Stimulated activated CD4-positive, alpha-beta T cell treated with anti-CD3 and anti-CD28 coated beads, Interleukin-1b, Interleukin-23, amount 100 ng/mL, for 24 hours (primary cell): ENCODE data around the gene CLSTN2.

Experiments
- DNase-seq, 4 experiments: peaks; one replicate each; pipeline ENCODE4 v3.0.0-alpha.2; 2020; ENCODE audit warnings: low read depth in 4 of 4, low spot score in 1 of 4

The CLSTN2 gene

DNA sequence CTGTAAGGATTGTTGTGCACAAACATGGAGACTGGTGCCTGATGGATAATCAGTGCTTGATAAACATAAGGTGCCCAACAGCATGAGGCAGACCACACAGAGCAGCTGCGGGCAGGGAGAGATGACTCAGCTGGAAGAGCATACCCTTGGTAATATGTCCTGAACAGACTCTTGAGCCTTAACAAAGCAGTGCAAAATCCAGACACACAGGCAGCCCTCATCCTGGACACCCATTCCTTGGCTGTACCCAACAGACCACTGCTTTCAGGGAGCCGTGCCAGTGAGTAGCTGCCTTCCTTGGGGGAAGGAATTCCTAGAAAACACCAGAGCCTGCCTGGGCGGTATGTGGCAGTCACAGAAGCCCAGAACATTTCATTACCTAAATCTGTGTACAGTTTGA, 156.2 kb downstream of the CLSTN2 start:
- no peak for DNase-seq

DNA sequence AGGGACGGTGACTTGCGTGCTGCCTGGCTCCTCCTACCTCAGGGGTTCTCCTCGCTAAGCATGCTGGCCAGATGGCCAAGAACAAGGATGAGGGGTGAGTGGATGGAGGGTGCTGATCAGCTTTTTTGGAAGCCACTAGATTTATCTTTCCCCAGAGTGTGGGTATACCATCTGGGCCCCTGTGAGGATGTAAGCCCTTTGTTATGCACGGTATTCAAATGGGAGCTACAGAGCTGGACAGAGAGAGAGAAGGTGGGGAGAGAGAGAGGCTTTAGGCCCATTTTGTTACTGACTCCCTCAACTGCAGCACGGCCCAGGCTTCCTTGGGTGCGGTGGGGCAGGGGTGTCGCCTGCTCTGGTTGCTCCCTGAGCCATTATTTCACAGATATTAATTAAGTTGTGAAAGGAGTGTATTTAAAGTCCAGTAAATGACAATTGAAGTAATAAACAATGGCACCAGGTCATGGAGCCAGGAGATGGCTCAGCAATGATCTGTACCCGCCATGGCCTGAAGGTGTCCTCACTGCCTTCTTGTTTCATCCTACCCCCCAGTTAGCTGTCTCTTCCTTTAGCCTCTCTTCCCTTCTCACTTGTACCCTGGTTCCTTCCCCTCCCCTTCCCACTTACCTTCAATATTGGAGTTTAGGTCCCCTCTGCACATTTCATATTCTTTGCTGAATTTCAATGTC, 158.0 kb downstream of the CLSTN2 start:
- DNase-seq = no peak

DNA sequence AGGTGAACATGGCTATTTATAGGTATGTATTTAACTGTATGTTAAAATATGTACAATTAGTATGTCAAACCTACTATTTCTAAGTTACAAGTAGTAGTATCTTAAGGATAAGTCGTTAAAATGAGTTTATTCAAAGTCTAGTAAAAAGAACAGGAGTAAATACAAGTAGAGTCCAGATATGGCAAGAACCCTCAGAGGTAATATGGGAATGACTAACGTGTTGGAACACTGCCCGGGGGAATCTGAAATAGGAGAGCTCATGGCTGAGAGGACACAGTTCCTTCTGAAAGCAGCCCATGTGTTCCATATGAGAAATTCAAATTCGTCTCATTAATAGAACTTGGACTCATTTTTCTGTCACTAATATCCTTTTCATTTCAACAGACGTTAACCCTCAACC, 158.8 kb downstream of the CLSTN2 start:
- no peak for DNase-seq

GRCh38 chr3:140094487-140094886, 159.5 kb downstream of the CLSTN2 start:
- no peak for DNase-seq

DNA sequence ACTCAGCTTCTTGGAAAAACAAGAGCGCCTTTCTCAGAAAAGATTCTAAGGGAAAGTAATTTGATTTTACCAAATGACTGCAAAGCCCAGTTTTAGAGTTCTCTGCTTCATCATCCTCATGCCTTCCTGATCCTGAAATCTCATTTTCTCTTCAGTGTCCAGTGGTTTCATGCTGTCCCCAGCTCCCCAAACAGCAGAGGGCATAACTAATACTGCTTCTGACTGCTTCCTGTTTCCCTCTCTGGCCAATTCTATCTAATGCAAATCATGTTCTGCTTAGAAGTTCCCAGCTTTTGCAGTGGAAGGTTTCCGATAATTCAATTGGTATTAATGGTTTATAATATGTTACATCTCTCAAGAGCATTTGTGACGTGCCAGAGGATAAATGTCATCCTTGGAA, 161.1 kb downstream of the CLSTN2 start:
- DNase-seq = no peak

DNA sequence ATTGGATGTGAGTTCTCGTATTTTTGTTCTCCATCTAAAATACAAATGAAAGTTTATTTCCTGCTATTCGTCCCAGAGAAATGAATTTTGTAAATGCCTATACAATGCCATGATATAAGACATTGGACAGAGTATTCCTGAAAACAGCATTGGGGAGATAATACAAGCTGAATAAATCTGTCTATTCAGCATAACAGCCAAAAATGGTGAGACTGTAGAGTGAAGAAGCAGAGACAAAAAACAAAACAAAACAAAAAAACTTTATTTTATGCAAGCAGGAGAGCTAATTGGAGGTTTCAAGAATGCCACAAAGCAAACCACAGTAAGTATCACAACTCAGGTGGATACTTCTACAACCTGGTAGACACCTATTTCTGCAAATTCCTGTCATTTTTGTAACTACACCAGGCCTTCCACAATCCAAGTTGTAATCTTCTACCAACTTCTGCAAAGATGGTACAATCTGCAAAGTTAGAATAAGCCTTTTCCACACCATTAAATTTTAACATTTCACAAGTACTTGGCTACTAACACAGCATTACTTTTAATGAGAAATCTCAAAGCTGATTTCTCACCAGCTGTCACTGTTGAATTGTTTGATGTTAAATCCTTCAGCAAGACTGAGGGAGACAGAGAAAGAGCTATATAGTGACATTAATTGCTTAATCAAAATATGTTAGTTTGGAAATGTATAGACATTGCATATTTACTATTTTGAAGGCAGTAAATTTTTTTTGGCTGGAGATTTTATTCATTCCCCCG, 163.1 kb downstream of the CLSTN2 start:
- no peak for DNase-seq

- no peak for DNase-seq
These were observed 165.5 kb downstream of the CLSTN2 start for GRCh38 chr3:140100479-140100878.

GRCh38 chr3:140103166-140103565, 168.2 kb downstream of the CLSTN2 start:
- no peak for DNase-seq

- DNase-seq = no peak
These were observed 169.1 kb downstream of the CLSTN2 start for GRCh38 chr3:140103986-140104645.

DNA sequence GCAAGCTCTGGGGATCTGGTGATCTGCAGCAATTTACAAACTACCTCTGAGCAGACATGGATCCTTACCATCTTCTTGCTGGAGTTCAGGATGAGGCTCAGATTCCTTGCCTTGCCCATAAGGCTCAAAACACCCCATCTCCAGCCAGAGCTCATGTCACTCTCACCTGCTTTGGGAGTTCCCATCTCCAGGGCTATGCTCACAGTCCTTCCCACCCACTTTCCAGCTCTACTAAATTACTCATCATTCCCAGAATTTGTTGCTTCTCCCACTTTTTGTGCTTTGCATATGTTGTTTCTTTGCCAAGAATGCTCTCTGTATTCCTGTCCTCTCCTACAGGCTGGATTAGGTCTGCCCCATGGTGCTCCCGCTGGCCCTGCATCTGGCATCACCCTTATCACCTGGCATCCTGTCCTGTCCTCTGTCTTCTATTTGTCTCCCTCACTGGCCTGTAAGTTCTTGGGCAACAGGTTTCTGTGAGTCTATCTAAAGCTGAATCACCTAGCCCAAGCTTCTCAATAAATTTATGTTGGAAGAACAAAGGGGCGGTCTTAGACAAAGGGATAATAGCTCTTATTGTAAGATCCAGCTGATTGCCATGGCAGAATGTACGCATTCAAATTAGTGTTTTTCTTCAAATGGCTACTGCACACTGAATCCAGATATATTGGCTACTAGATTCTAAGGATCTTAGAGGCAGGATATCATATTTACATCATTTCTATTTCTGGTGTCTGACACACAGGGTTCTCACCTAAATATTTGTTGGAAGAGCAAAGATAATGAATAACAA, 179.2 kb downstream of the CLSTN2 start:
- no peak for DNase-seq

DNA sequence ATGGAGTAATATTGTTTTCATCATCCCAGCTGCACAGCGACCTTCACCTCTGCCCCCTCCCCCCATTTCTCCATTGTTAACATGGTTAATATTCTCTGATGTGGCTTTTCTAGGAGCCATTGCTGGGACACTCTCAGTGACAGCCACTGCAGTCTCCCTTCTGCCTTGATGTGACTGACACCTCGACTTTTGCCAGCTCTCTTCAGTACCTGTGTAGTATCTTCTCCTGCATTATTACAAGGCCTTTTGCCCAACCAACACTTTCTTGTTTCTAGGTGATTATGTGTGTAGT, 179.8 kb downstream of the CLSTN2 start:
- no peak for DNase-seq

- DNase-seq = no peak
These were observed 182.1 kb downstream of the CLSTN2 start for GRCh38 chr3:140117096-140117526.

DNA sequence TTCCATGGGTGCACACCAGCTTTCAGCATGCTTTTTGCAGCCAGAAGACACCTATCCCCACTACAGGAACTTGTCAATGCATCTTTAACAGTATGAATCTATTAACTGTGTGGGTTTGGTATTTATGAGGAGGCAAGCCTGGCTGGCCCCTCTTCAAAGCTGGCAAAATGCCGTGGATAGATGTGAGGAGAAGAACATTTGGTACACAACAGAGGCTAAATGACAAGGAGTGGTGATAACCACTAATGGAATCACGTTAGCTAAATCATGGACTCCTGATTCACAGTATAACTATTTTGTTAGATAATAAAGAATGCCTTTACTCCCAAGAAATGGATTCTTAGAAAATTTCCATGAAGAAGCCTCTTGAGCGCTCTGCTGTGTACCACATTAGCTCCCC, 187.2 kb downstream of the CLSTN2 start:
- DNase-seq = no peak

- no peak for DNase-seq
These were observed 193.2 kb downstream of the CLSTN2 start for GRCh38 chr3:140128217-140128616.

DNA sequence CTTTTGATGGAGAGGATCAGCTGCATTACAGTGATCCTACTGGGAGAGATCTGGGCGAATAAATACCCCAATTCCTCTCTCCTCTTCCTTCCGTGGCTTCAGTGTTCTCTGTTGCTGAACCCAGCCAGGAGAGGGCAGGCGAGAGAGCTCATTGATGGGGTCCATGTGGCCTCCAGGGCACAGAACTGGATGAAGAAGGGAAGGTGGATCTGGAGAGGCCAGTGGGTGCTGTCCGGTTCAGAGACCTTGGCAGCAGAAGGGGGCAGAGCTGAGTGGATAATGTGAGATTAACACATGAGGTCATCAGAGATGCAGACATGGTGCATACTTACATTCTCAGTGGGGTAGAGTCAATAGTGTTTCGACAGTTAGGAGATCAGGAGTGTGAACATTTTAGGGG, 193.6 kb downstream of the CLSTN2 start:
- DNase-seq = no peak

- DNase-seq = no peak
These were observed 194.8 kb downstream of the CLSTN2 start for GRCh38 chr3:140129768-140130284.

DNA sequence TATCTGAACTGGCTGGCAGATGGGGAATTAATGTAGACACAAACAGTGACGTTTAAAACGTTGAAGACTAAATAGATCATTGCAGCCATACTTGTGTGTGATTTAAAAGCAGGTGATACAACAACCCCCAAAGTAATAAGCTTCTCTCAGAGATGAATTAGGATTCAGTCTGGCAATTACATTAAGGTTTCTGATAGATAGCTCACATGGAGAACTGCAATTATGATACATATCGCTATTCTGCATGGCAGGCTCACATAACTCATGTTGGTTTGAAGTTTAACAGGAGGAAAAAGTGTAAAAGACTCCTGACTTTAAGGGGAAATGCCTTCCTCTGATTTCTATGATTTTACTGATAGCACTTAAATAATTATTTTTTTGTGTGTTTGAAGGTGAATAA, 196.9 kb downstream of the CLSTN2 start:
- DNase-seq = no peak

GRCh38 chr3:140134231-140134965, 199.4 kb downstream of the CLSTN2 start:
- no peak for DNase-seq

- no peak for DNase-seq
These were observed 200.5 kb downstream of the CLSTN2 start for GRCh38 chr3:140135461-140135860.

DNA sequence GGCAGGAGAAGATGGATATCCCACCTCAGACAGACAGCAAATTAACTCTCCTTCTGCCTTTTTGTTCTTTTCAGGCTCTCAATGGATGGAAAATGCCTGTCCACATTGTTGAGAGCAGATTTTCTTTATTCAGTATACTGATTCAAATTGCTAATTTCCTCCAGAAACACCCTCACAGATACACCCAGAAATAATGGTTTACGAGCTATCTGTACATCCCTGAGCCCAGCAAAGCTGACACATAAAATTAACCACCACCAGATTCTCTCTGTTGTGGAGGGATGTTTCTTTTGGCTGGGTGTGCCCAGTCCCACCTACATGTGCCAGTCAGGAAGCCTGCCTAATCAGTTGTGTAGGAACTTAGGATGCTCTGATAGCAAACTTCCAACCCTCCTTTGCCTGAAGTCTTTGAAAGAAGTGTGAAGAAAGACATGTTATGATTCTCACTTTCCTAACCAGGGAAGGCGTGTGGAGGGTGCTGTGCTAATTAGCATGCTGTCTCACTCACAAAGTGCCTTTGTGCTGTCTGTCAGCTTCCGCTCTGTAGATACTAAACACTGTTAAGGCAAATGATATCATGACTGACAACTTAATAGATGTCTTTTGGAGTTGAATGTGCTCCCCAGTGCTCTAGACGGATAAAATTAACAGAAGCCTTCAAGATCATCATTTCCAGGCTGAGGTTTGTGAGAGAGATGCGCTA, 208.5 kb downstream of the CLSTN2 start:
- no peak for DNase-seq
